Measurements from ENCODE around the gene METTL2B.

DNA sequence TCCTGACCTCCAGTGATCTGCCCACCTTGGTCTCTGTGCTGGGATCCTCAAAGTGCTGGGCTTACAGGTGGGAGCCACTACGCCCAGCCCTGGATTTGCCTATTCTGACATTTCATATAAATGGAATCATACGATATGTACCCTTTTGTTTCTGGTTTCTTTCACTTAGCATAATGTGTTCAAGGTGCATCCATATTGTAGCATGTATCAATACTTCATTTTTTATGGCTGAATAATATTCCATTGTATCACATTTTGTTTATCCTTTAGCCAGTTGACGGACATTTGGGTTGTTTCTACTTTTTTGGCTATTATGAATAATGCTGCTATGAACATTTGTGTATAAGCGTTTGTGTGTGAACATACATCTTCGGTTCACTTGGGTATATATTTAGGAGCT, 25.6 kb upstream of the METTL2B start:
- TF ChIP-seq, protein P1, sequence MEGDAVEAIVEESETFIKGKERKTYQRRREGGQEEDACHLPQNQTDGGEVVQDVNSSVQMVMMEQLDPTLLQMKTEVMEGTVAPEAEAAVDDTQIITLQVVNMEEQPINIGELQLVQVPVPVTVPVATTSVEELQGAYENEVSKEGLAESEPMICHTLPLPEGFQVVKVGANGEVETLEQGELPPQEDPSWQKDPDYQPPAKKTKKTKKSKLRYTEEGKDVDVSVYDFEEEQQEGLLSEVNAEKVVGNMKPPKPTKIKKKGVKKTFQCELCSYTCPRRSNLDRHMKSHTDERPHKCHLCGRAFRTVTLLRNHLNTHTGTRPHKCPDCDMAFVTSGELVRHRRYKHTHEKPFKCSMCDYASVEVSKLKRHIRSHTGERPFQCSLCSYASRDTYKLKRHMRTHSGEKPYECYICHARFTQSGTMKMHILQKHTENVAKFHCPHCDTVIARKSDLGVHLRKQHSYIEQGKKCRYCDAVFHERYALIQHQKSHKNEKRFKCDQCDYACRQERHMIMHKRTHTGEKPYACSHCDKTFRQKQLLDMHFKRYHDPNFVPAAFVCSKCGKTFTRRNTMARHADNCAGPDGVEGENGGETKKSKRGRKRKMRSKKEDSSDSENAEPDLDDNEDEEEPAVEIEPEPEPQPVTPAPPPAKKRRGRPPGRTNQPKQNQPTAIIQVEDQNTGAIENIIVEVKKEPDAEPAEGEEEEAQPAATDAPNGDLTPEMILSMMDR (IDR thresholded peaks at IDR 0.05), result no peak
- TF ChIP-seq POLR2A (IDR thresholded peaks at IDR 0.05), result no peak
- no peak for TF ChIP-seq POLR2AphosphoS5 (IDR thresholded peaks at IDR 0.05)
